Panc1 (cell line): ENCODE data around the gene ALS2CL.

Experiments used
- CTCF ChIP-seq: fragments of 450-650 bp; IDR thresholded peaks from 2 replicates; pipeline ENCODE4 v1.5.1; 2017; ENCODE audit warnings: mild to moderate bottlenecking
- POLR2AphosphoS5 ChIP-seq: IDR thresholded peaks from 2 replicates; pipeline ENCODE4 v1.6.1; 2012; ENCODE audit warnings: mild to moderate bottlenecking, low read depth, low read length, moderate library complexity

GRCh38 chr3:46661776-46662766 is 31.4 kb downstream of the ALS2CL start:
- TF ChIP-seq CTCF = no peak
- no peak for TF ChIP-seq POLR2AphosphoS5
